DND-41 (cell line): ENCODE results near the gene PERM1.

Experiments
- CTCF ChIP-seq: IDR thresholded peaks from 2 replicates; pipeline ENCODE4 v1.5.1; 2012; ENCODE audit warnings: borderline replicate concordance, low read length, moderate library complexity, mild to moderate bottlenecking; ENCODE audit not compliant: poor library complexity, severe bottlenecking; ENCODE audit errors: extremely low read depth
- EZH2 ChIP-seq: IDR thresholded peaks from 3 replicates; pipeline ENCODE4 v1.6.1; 2012; ENCODE audit warnings: borderline replicate concordance, low read depth, mild to moderate bottlenecking, moderate library complexity, low read length, inconsistent platforms; ENCODE audit not compliant: severe bottlenecking

GRCh38 chr1:930633-931138, 51.2 kb downstream of the PERM1 start:
- TF ChIP-seq CTCF (no peak), EZH2 (no peak)
